ENCODE data around the gene PPFIA3.

- TF ChIP-seq CTCF (IDR thresholded peaks at IDR 0.05): no peak
- TF ChIP-seq POLR2A (IDR thresholded peaks at IDR 0.05): no peak
Measured at GRCh38 chr19:49080392-49080791, 39.0 kb upstream of the PPFIA3 start.

Data from body of pancreas (tissue), 4 donors.